ENCODE results near the gene PIWIL1.

GRCh38 chr12:130385193-130385592, 47.5 kb downstream of the PIWIL1 start:
- TF ChIP-seq, protein P1, sequence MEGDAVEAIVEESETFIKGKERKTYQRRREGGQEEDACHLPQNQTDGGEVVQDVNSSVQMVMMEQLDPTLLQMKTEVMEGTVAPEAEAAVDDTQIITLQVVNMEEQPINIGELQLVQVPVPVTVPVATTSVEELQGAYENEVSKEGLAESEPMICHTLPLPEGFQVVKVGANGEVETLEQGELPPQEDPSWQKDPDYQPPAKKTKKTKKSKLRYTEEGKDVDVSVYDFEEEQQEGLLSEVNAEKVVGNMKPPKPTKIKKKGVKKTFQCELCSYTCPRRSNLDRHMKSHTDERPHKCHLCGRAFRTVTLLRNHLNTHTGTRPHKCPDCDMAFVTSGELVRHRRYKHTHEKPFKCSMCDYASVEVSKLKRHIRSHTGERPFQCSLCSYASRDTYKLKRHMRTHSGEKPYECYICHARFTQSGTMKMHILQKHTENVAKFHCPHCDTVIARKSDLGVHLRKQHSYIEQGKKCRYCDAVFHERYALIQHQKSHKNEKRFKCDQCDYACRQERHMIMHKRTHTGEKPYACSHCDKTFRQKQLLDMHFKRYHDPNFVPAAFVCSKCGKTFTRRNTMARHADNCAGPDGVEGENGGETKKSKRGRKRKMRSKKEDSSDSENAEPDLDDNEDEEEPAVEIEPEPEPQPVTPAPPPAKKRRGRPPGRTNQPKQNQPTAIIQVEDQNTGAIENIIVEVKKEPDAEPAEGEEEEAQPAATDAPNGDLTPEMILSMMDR (IDR thresholded peaks at IDR 0.05 in 8 of 11, conservative IDR thresholded peaks at IDR 0.05 in 3 of 11), result no peak
- TF ChIP-seq POLR2A (IDR thresholded peaks at IDR 0.05) (no peak), POLR2AphosphoS5 (IDR thresholded peaks at IDR 0.05) (no peak)

Data from spleen (tissue), 7 donors.